SKM-1 (cell line): Measurements from ENCODE around the gene MAML3.
A peak's percentile ranks its signal among the peaks of the same experiment; 100 is the strongest.

ENCODE experiments used
- DNase-seq: peaks from one replicate; lab custom pipeline; 2025; ENCODE audit not compliant: unreplicated experiment; lab: John Stamatoyannopoulos, UW

The MAML3 gene

DNA sequence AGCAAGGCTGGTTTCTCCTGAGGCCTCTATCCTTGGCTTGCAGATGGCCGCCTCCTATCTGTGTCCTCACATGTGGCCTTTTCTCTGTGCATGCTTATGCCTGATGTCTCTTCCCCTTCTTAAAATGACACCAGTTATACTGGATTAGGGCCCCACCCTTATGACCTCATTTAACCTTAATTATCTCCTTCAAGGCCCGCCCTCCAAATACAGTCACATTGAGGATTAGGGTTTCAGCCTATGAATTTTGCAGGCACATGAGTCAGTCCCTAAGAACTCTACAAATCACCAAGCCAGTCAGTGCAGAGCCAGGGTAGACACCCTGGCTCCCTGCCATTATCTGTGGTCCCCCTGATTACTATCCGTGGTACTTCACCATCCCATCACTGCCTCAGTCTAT lies 51.6 kb downstream of the MAML3 start:
- no peak for DNase-seq

DNA sequence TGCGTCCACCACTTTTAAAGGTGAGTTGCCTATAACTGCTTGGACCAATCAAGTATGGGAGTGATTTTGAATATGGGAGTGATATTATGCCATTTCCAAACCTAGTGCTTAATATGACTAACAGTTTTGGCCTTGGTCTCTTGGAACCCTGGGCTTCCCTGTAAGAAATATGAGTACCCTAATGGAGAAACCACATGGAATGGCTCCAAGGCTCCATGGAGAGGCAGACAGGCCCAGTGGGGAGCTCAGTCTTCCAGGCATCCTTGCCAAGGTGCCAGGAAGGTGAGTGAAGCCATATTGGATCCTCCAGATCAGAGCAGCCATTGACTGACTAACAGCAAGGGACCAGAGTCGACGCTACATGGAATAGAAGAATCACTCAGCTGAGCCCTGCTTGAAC lies 53.2 kb downstream of the MAML3 start:
- no peak for DNase-seq

DNA sequence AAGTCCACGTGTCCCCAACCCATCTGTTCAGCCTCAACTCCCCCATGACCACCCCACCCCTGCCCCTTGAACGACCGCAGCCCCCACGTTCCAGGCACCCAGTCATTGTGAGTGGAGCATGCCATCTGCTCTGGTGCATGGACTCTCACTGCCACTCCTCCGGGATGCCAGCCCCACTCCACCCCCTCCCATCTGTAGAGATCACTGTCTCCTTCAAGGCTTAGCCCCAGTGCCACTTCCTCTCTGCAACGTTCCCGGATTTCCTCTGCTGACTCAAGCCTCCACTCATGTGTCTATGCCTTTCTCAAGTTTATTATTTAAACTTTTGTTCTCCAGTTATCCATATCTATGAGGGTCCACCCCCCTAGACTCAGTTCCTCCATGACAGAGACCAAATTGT lies 54.0 kb downstream of the MAML3 start:
- peak; percentile 22 for DNase-seq

DNA sequence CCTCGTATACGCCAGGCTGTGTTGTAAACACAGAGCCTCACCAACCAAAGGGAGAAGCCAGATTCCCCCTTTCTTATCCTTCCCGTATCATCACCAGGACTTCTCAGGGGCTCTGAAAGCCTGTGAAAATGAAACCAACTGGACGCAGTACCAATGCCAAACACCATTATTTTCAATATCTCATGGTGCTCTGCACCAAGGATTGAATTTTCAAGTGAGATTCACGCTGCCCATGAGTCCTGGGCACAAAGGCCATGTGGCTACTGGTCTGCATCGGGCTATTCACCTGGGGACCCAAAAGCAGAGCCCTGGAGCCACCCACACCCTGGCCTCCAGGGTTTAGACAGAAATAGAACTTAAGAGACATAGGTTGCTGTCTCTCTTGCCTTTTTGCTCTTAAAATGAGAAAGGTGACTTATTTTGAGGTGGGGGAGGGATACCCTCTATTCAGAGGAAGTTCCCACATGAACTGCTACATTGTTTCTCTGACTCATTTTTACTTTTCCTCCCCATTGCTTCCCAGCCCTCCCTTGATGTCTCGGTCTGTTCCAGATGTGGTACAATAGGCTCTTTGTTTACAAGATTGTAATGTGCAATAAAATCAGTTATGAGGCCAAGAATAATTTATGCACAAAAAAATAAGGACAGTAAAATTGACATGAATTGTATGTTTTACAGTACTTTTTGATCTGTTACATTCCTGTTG lies 55.4 kb downstream of the MAML3 start:
- DNase-seq: no peak

DNA sequence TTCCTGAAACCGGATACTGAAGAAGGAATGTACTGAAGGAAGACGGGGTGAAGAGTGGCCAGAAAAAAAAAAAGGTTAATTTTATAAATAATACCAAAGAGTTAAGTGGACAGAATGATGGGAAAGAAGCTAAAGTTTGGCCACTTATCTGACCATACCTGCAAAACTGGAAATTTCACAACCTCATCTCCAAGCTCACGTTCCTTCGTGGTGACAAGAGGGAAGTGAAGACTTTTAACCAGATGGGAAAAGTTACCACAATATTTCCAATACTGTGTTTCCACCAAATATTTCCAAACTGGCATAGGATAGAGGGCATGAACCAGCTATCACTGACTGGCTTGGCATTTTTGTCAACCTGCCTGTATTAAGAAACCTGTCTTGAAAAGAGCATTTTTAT lies 56.4 kb downstream of the MAML3 start:
- DNase-seq: no peak

DNA sequence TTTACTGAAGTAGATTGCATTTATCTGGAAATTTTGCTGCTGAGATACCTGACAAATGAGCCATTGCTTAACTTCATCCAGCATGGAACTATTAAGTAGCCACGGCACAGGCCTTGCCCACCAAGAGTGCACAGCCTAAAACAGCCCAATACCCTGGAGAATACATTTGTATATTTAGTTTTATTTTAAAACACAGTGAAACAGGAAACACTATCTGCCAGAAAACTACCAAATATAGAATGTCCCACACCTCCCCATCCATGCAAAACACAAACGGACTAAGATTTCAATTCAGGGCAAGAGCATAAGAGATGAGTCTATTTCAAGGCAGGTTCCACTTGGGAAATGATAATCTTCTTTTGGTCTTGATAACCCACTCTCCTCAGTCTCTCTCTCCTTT lies 57.1 kb downstream of the MAML3 start:
- no peak for DNase-seq

DNA sequence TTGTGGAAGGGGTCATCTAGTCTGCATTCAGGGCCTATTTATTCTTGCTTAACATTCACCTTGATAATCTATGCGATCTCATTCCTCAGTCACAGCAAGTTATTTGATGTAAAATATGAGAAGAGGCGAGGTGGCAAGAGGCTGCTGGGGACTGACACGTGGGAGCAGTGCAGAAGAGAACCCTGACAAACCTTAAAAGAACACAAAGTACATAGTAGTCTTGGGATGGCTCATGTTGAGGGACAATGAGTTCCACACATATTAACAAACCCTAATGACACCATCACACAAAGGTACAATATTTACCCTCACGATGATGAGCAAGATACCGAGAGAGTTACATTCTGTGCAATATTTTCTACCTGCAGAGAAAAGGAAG lies 57.5 kb downstream of the MAML3 start:
- no peak for DNase-seq

DNA sequence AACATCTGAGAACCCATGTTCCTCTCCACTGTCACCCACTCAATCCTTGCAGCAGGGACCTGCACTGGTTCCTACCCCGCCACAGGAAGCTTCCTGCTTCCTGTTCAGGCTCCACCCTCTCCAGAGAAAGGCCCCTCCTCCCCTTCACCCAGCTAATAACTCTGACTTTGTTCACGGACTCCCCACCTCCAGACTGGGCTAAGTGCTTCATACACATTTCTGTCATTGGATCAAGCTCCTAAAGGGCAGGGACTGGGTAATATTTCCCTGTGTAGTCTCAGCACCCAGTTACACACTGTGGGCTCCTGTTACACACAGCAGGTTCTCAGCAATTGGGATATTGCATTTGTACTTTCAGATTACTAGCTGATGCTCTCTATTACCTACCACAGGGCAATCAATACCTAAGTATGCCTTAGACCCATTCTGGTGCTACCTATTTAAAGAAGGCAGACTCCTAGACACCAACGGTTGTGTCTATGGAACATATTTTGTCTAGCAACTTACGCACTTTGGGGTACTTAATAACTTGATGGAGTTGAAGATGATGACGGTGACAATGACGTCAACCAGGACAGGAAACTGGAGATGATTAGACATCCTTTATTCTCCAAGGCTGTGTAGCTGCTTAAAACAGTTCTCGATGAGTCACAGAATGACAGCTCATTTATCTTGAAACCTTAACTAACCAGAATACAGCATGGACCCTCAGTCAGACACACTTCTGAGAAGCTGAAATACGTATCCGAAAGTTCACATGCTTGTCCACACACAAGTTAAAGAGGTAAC lies 58.1 kb downstream of the MAML3 start:
- no peak for DNase-seq

DNA sequence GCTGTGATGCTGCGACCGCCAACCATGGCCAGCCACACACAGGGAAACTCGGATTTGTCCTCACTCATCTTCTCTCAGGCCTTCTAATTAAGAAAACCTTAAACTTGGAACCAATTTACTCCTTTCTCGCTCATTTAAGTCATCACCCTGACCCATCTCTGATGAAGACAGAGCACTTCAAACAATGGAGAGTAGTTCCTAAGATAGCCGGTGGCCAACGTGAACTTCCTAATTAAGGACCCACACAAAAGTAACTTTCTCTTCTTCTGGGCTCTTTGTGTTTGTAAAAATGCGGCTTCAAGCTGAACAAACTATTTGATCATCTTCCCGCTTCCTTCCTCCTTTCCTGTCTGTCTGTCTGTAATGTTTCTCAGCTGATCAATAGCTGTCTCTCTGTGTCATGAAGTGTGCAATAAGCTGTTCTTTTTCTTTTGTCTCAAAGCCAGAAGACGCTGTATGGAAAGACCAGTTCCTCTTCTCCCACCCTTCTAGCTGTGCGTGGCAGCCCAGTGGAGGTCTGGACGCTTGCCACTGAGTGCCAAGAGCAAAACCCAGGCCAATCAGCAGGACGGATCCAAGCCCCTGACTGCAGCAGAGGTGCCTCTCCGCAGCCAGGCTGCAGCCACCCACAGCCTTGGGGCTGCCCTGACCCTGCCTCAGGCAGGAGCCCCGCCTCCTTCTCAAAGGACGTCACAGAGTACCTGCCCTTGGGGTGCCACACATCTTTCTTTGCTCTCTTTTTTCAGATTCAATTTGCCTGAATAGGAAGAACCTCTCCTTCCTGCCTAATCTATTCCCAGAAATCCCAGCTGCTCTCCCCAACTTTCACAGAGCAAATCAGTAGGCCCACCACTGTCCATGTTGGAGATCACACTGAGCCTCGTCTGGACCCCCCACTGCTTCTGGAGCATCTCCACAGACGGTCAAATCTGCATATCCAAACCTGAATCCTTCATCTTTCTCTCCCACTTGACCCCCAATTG lies 59.3 kb downstream of the MAML3 start:
- peak; percentile 44 for DNase-seq

DNA sequence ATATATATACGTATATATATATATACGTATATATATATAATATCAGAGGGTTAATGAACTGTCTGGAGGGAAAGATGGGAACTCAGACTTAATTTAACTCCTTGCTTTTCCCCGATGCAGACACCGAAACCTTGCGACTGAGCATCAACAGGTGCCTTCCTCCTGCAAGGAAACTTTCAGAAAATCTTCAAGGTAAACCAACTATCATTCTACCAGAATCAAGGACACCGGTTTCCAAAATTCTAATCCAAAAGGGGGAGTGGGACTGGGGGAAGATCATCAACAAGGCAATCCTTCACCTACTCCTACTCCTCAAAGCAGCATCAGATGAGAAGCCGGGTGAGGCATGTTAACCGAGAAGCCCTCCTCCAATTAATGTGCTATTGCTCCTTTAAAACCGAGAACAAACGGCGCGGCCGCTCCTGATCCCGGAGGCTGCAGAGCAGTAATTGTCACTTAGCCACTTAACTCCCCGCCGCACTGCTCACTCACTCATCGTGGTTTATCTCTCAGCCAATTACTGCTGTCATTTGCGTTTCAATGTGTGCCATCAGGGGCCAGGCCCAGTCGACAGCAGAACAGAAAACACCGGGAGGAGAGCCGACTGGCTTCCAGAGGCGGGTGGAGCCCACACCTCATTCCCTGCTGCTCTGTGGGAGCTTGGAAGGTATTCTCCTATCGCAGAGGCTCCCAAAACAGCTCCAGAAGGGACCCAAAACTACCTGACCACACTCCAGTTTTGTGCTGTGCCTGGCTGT lies 61.7 kb downstream of the MAML3 start:
- DNase-seq: no peak

DNA sequence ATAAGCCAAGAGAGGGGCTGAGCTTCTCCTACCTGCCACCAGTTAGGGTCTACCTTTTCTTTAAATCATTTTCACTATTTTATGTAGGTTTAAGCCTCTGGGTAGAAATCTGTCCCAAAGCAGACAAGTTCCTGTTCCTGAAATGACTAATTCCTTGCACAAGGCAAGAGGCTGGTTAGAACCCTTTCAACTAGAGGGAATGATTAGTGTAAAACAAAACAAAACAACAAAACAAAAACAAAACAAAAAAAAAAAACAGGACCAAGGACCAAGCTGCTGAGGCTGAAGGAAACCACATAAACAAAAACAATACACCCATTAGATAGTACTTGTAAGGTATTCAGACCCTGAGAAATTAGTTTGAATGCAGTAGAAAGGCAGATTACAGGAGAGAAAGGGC lies 62.7 kb downstream of the MAML3 start:
- DNase-seq: no peak

DNA sequence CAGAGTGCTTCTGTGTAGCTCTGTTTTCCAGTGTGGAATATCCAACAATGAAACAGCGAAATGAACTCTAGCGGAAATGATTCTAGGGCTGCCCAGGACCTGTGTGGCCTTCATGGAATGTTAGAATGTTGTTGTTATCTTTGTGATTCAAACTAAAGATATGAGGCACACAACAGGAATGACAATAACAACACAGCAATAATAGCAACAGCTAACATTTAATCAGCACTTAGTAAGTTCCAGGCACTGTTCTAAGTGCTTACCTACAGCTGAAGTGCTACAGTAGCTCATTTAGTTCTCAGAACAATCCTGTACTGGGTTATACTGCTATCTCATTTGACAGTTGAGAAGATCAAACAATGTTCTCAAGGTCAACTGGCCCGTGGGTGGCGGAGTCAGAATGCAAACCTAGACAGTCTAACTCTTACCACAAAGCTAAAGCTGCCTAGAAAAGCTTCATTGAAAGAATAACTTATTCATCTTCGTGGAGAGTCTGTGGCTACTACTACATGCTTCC lies 63.7 kb downstream of the MAML3 start:
- DNase-seq: no peak

DNA sequence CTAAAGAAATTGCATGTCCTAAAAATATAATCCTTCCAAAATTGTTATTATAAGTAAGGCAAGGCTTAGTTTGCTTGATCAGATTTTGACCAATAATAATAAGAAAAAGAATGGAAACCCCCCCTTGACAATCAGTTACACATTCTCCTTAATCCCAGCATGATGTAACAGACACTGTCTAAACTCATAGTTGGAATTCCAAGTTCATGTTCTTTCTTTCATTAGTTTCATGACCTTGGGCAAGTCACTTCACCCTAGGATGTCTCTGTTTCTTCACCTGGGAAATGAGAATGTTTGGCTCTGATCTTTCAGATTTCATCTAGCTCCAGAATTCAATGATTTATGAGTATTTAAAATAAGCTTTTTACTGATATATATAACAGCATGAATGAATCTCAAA lies 64.8 kb downstream of the MAML3 start:
- no peak for DNase-seq

DNA sequence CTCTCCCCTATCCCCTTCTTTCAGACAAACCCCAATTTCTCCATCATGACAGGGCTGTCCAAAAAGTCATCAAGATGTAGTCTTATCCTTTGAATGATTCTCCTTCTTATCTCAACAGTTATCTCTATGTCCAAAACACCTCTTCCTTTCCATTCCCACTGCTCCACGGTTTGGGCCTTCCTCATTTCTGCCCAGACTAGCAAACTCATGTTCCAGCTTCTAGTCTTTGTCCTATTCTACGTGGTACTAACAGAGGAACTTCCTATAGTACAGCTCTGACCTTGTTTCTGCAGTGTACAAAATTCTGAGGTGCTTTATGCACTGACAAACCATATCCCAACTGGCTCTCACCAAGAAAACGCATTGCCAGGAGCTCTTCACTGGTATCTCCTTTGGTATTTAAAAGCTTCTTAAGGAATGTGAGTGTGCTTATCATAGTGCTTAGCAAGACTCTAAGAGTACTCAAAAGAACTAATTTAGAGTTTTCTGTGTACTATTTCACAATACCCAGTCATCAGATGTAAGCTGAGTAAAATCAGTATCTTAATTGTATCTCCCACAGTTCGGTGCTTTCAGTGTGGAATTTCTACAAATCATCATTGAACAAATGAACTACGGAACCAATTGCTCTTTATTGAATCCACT lies 65.5 kb downstream of the MAML3 start:
- no peak for DNase-seq

DNA sequence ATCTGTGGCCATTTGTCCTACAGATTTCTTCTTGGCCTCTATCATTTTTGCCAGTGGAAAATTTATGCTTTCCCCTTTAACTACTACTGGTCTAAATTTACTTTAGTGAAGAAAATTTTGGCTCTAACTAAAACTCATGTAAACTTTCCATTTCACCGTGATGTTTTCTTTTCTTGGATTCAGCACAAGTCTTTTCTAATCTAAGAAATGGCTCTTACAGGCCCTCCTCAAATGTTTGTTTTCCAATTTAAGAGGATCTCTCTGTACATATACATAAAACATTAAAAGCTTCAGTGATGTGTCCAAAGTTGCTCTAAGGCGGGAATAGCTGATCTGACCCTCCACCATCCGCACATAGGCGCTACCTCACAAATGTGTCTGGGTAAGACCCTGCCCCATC lies 68.1 kb downstream of the MAML3 start:
- no peak for DNase-seq

DNA sequence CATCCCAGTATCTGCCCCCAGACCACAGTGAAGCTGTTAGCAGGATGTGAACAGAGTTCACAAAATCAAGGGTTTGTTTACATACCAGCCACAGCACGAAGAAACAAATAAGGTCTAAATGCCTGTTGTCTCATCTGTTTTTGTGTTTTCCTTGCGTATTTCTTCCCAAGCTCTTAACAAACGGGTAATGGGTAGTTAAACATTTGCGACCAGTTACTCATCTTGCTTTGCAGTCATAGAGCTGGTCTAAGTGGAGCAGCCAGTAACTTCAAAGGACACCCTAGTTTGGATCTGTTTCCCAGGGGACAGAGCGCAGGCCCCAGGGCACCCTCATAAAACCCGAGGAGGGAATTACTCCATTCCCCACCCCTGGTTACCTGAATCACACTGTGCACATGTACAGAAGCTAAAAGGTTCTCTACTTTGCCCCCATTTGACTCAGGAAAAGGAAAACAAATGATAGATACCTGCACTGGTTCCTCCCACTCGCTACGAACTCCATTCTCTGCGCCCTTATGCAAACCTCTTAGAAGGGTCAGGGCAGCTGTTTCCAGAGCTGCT lies 68.8 kb downstream of the MAML3 start:
- no peak for DNase-seq

DNA sequence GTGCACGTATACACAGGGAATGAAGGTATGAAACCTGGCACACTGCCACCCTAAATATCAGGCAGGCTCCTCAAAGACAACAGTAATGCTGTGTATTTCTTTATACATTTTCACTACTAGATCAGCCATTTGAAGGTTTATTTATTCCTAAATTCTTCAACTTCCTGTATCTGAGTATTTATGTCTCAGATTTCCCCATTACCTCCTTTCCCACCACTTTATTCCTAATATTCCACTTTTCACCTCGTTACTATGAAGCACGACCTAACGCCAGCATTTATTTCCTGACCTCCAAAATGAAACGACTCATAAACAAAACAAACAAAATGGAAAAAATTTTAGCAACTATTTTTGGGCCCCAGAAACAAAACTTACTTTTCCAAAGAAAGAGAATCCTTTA lies 69.6 kb downstream of the MAML3 start:
- DNase-seq: no peak

DNA sequence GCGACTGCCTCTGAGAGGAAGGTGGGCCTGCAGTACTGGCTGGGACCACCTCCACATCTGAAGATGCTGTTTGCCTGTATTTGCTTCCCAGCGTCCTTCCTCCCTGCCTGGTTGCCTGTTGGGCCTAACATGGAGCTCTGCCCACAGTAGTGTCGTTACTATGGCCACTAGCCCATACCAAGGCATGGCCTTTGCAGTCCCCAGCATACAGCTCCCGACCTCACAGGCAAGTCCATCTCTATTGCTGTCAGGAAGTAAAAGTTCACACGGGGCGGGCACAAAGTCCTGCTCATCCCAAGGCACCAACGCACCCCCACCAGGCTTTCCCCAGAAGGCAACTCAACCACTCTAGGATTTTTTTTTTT lies 71.6 kb downstream of the MAML3 start:
- no peak for DNase-seq

DNA sequence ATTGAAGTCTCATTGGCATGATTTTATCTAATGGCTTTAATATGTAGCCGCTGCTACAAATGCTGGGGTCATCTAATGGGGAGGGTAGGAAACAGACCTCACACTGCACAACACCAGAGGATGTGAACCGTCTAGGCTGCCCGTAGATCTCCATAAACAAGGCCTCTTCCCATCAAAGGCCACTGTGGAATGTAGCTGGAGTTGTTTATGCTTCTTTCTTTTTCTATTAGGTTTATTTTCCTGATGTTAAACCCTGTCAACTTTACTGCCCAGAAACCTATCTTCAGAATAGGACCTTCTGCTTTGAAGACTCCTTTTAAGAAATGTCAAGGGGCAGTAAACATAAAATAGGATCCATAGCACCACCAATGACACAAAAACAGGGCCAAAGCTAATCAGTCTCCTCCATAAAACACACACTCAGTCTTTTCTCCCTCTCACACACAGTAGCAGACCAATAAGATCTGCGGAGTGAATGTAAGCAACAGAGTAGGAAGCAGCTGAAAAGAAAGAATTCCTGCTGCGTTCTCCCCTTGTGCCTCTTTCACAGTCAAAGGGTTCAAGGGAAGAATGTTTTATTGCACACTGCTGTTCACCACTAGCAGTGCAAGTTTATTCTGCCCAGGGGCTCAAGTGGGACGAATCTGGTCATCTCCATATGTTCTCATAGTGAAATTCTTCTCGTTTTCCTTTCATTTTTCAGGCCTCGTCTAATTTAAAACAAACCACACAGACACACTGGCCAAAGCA lies 72.2 kb downstream of the MAML3 start:
- no peak for DNase-seq
